GM21723 (cell line): ENCODE data around the gene STKLD1.
"Not testable (repeated sequence)": the region's sequence is repeated elsewhere in the genome, so short reads cannot be mapped to it uniquely, and the experiment has no call there.

Experiments
- ATAC-seq: cut with Tn5 transposase; IDR thresholded peaks from one replicate; pipeline ENCODE4 v1.9.1; 2021; ENCODE audit warnings: mild to moderate bottlenecking, moderate library complexity; ENCODE audit not compliant: unreplicated experiment

STKLD1 gene

DNA sequence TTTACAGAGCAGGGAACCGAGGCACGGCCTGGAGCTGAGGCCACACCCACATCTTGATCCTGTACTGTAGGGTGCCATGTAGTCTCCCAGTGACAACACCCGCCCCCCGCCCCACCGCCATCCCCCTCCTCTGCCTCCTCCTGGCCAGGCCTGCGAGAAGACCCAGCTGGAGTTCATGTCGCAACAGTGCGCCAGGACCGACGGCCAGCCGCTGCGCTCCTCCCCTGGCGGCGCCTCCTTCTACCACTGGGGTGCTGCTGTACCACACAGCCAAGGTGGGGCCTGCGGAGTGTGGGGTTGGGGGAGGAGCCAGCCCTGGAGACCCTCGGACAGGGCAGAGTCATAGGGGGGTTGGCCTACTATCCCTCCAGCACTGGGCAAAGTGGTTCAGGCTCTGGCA is 60.5 kb downstream of the STKLD1 start:
- ATAC-seq = no peak

DNA sequence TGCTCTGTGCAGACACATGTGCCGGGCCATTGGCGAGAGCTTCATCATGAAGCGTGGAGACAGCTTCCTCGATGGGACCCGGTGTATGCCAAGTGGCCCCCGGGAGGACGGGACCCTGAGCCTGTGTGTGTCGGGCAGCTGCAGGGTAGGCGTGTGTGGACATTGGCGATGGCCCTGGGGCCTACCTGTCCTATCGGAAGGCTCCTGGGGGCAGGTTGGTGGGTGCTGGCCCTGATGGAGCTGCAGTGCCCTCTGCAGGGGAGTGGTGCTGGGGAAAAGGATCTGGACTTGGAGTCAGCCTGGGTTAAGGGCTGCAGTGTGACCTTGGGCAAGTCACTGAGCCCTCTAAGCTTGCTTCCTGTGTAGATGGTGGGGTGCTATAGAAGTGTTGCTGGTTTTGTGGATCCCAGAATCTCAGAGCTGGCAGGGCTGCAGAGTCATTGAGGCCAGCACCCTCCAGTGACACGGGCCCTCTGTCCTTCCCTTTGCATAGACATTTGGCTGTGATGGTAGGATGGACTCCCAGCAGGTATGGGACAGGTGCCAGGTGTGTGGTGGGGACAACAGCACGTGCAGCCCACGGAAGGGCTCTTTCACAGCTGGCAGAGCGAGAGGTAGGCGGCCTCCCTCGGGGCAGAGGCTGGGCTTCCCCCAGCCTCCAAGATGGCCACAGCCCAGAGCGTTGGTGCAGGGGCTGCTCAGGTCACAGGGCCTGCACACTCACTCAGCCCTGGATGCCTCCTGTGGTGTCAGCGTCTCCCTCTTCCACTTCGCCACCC is 61.8 kb downstream of the STKLD1 start:
- ATAC-seq = no peak

DNA sequence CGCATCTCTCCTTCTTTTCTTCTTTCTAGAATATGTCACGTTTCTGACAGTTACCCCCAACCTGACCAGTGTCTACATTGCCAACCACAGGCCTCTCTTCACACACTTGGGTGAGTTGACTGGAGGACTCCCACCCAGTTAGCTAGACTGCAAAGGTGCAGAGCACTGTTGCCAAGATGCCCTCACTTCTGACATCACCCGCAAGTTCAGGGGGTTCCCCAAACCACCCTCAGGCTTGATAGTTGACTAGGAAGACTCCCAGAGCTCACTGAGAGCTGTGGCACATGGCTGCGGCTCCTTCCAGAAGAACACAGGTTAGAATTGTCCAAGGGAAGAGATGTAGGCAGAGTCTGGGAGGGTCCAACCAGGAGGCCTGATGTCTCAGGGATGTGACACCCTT is 63.2 kb downstream of the STKLD1 start:
- ATAC-seq = no peak

DNA sequence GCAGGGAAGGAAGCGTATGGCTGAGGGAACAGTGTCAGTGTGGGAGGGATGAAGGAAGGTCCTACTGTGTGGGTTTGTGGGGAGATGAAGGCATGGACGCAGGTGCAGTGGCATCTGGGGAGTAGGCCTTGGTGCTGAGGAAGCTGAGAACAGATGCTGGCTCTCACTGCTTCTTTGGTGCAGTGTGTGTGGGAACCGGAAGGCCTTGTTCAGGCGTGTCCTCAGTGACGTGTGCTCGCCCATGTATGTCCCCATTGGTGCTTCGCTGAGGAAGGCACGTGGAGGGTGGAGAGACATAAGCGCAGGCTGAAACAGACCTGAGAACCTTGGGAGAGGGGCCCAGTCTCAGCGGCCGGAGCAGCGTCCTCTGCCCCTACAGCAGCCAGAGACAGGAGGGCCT is 64.7 kb downstream of the STKLD1 start:
- ATAC-seq = no peak

DNA sequence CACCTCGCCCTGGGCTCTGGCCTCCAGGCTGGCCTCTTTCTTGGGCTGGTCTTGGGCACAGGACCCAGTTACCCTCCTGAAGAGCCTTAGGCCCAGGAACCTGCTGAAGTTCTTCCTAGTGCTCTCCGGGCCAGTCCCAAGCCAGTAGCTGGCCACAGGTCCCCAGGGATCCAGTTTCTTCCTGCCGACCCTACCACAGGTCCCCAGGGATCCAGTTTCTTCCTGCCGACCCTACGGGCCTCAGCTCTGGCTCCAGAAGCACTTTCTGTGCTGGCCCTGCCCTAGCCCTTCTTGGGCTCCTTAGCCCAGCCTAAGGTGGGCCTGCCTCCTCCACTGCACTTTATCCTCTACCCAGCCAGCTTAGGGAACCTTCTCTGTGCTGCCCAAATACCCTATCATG is 65.4 kb downstream of the STKLD1 start:
- no peak for ATAC-seq

DNA sequence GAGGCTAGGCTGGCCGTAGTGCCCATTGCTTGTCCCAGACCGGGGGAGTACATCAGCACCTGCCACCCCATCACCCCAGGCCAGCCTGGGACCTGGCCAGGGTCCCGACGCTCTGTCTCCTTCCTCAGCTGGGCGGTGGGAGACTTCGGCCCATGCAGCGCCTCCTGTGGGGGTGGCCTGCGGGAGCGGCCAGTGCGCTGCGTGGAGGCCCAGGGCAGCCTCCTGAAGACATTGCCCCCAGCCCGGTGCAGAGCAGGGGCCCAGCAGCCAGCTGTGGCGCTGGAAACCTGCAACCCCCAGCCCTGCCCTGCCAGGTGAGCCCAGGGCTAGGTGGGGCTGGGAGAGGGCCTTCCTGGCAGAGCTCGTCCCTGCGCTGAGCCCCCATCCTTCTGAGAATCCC is 67.1 kb downstream of the STKLD1 start:
- ATAC-seq = no peak

DNA sequence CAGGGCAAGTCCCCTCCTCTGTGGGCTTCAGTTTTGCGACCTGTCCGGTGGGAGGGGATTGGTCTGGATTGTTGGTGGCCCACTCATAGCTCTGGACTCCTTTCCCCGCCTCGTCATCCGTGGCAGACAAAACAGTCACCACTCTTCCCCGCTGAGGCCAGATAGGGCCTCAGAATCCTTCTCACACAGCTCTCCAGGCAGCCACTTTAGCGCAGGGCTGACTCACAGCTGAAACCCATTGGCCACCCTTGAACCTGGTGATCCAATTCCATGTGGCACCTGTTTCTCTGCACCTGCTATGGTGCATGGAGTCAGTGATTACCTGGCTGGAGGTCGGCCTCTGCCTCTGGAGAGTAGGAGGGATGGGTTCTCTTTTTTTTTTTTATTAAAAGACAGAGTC is 67.8 kb downstream of the STKLD1 start:
- no peak for ATAC-seq

DNA sequence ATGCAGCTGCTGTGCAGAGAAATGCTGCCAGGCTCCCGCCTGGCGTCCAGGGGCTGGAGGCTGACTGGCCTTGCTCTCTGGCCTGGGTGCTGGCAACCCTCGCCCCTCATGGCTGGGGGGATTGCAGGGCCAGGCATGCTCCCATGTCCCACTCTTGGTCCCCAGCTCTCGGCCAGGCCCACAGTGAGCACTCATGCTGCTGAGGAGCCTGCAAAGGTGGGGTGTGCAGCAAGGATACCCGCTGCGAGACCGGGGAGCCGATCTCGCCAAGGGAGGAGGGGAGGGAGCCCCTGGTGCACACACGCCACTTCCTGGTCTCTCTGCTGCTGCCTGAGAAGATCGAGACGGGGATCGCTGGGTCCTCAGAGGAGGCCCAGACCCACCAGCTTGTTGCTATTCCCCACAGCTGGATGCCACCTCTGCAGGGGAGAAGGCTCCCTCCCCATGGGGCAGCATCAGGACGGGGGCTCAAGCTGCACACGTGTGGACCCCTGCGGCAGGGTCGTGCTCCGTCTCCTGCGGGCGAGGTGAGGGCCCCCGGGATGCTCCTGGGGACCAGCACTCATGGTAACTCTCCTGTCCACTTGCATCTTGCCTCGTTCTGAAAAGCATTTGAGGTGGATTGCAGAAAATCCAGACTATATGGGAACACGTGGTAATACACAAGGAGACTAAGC is 69.3 kb downstream of the STKLD1 start:
- ATAC-seq = no peak

DNA sequence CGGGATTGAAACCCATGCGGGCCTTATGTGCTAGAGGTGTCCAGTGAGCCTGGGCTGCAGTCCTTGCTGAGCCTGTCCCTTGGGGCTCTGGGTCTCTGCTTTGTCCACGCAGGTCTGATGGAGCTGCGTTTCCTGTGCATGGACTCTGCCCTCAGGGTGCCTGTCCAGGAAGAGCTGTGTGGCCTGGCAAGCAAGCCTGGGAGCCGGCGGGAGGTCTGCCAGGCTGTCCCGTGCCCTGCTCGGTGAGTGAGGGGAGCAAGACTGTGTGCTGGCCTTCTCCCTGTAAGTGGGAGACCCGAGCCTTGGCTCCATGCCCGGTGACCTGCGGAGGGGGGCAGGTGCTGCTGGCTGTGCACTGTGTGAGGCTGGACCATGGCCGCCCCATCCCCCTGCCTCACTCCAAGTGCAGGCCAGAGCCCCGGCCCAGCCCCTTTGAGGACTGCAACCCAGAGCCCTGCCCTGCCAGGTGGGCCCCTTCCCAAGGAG is 72.4 kb downstream of the STKLD1 start:
- ATAC-seq = no peak

DNA sequence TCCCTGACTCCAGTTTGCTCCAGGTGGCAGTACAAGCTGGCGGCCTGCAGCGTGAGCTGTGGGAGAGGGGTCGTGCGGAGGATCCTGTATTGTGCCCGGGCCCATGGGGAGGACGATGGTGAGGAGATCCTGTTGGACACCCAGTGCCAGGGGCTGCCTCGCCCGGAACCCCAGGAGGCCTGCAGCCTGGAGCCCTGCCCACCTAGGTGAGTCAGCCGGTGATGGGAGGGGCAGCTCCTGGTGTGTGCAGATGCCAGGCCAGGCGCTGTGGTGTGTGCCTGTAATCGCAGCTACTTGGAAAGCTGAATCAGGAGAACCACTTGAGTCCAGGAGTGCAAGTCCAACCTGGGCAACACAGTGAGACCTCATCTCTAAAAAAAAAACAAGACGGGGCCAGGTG is 73.6 kb downstream of the STKLD1 start:
- ATAC-seq = no peak

DNA sequence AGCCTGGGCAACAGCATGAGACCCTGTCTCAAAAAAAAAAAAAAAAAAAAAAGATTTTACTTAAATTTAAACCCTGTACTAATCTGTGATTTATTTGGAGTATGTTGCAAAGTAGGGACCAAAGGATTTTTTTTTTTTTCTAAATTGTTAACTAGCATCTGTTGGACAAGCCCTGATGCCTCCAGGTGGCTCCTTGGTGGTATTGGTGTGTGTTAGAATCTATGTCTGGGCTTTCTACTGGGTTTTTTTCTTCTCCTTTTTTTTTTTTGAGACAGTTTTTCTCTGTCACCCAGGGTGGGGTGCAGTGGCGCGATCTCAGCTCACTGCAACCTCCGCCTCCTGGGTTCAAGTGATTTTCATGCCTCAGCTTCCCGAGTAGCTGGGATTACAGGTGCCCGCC is 75.7 kb downstream of the STKLD1 start:
- not testable (repeated sequence) for ATAC-seq

DNA sequence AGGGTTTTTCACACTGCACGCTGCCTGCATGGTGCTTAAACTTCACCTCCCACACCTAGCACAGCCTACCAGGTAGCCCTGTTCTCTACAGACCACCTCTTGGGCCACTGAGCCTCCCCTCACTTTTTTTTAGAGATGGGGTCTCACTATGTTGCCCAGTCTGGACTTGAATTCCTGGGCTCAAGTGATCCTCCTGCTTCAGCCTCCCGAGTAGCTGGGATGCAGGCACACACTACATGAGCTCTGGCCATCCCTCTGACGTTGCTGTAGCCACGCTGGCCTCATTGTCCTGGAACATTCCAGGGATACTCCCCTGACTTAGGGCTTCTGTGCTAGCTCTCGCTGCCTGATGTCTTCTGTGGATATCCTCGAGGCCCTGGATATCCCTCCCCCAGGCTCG is 76.4 kb downstream of the STKLD1 start:
- ATAC-seq = no peak

DNA sequence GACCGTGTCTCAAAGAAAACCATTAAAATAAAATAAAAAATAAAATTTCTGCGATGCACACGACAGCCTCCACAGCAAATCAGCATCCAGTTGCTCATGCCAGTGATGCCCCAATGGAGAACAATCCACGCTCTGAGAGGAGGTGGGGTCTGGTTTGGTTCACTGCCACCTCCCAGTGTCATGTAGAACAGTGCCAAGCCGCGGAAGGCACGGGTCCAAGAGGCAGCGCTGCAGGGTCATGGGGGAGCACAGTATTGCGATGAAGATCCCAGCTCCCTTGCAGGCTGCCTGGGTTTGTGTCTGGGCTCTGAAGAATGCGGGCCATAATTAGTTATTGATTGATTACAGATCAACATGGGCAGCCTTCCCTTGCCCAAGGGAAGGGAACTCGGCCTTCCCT is 77.5 kb downstream of the STKLD1 start:
- no peak for ATAC-seq

DNA sequence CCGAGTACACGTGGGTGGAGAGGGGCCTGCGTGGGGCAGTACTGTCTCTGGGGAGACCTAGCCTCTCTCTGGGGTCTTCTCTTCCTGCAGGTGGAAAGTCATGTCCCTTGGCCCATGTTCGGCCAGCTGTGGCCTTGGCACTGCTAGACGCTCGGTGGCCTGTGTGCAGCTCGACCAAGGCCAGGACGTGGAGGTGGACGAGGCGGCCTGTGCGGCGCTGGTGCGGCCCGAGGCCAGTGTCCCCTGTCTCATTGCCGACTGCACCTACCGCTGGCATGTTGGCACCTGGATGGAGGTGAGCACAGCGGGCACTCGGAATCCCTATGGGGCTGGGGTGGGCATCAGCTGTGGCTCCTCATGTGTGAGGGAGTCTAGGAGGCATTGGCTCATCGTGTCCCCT is 78.2 kb downstream of the STKLD1 start:
- no peak for ATAC-seq

DNA sequence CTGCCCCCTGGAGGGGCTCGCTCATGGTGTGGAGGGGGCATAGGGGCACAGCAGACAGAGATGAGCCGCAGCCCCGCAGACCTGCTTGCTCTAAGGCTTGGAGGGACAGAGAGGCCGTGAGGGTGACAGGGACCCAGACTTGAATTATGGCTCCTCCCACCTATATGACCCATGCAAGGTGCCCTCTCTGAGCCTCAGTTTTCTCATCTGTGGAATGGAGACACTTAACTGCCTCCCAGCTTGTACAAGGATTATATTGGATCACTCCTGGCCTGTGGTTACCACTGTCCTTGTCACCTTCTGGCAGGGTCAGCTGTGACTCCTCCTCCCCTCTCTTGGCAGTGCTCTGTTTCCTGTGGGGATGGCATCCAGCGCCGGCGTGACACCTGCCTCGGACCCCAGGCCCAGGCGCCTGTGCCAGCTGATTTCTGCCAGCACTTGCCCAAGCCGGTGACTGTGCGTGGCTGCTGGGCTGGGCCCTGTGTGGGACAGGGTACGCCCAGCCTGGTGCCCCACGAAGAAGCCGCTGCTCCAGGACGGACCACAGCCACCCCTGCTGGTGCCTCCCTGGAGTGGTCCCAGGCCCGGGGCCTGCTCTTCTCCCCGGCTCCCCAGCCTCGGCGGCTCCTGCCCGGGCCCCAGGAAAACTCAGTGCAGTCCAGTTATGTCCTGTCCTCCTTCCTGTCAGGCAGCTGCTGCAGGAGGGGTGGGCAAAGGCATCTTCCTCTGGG is 78.9 kb downstream of the STKLD1 start:
- no peak for ATAC-seq
